HEK293 (cell line): ENCODE measurements around the gene PRAMEF25.
"Not testable (repeated sequence)": the region's sequence is repeated elsewhere in the genome, so short reads cannot be mapped to it uniquely, and the experiment has no call there.

Experiments used
- CTCF ChIA-PET: fragments of 350-600 bp; formaldehyde crosslinking; extraction: SDS; loops from one replicate; lab custom pipeline; 2021; ENCODE audit warnings: antibody characterized with exemption; lab: Yijun Ruan, JAX
- POLR2A ChIA-PET: fragments of 300-600 bp; formaldehyde crosslinking; extraction: SDS; loops from one replicate; lab custom pipeline; 2020; ENCODE audit warnings: antibody characterized with exemption, inconsistent platforms; lab: Yijun Ruan, JAX
- H3K27ac ChIP-seq: fragments of 200-500 bp; sonication (Bioruptor generic); 2 replicates; pipeline ENCODE4 v1.5.1; 2014; ENCODE audit warnings: low read depth, low read length, control low read depth, inconsistent platforms; ENCODE audit errors: extremely low read depth
- H3K36me3 ChIP-seq, 2 experiments: fragments of 200-500 bp in 1 of 2; sonication (Bioruptor generic) in 1 of 2; 1 replicate in 1 of 2; 2 replicates in 1 of 2; pipeline ENCODE4 v1.5.1; 2014 to 2017; ENCODE audit warnings: inconsistent platforms in 2 of 2, low read length in 2 of 2; ENCODE audit not compliant: control insufficient read depth in 2 of 2, insufficient read depth in 1 of 2
- H3K4me1 ChIP-seq: fragments of 200-500 bp; sonication (Bioruptor generic); 2 replicates; pipeline ENCODE4 v1.5.1; 2014; ENCODE audit warnings: mild to moderate bottlenecking, low read length, inconsistent platforms; ENCODE audit not compliant: control insufficient read depth, insufficient read depth
- H3K4me3 ChIP-seq: 2 replicates; pipeline ENCODE4 v1.5.1; 2011; ENCODE audit warnings: low read depth, mild to moderate bottlenecking, control low read depth, low read length, moderate library complexity
- H3K9me3 ChIP-seq: fragments of 200-500 bp; sonication (Bioruptor generic); 2 replicates; pipeline ENCODE4 v1.5.1; 2014; ENCODE audit warnings: low read depth, low read length, inconsistent platforms; ENCODE audit not compliant: control insufficient read depth, insufficient read depth

Gene PRAMEF25

DNA sequence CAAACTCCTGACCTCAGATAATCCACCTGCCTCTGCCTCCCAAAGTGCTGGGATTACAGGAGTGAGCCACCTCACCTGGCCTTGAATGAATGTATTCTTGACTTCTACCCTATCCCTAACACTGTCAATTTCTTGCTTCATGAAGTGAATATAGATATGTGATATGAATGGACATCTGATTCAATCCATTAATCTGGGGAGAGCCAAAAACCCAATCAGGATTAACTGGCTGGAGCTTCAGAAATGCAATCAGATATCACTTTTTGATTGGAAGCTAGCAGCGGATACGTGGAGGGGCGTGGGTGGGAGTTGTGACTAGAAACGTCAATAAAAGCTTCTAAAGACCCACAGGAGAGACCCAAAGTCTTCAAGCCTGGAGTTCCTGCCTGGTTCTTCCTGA, at the start of gene PRAMEF25:
PRAMEF25 (plus strand) TSS at position 301 of the 400 bp plus-strand sequence. CDS start 2,920 bp downstream, outside the sequence.
- H3K4me1 ChIP-seq, POLR2A ChIA-PET, H3K9me3 ChIP-seq, H3K36me3 ChIP-seq, CTCF ChIA-PET, H3K4me3 ChIP-seq, H3K27ac ChIP-seq: not testable (repeated sequence)

DNA sequence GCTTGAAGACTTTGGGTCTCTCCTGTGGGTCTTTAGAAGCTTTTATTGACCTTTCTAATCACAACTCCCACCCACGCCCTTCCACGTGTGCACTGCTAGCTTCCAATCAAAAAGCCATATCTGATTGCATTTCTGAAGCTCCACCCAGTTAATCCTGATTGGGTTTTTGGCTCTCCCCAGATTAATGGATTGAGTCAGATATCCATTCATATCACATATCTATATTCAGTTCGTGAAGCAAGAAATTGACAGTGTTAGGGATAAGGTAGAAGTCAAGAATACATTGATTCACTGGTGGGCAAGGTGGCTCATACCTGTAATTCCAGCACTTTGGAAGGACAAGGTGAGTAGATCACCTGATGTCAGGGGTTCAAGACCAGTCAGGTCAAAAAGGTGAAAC, 14.1 kb upstream of the PRAMEF25 start, which contains the start of gene PRAMEF27:
PRAMEF27 (minus strand) TSS at position 101 of the 400 bp plus-strand sequence. CDS start 2,916 bp downstream, outside the sequence.
- H3K27ac ChIP-seq, H3K9me3 ChIP-seq, H3K36me3 ChIP-seq, H3K4me3 ChIP-seq, CTCF ChIA-PET, POLR2A ChIA-PET, H3K4me1 ChIP-seq: not testable (repeated sequence)

DNA sequence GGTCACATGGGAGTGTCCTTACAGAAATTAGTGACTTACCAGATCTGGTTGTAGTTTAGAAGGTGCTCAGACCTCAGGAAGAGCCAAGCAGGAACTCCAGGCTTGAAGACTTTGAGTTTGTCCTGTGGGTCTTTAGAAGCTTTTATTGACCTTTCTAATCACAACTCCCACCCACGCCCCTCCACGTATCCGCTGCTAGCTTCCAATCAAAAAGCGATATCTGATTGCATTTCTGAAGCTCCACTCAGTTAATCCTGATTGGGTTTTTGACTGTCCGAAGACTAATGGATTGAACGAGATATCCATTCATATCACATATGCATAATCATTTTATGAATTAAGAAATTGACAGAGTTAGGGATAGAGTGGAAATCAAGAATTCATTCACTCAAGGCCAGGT, 46.2 kb downstream of the PRAMEF25 start, which contains the start of gene HNRNPCL2:
HNRNPCL2 (minus strand) TSS at position 101 of the 400 bp plus-strand sequence. CDS start 454 bp downstream, outside the sequence.
- H3K27ac ChIP-seq, POLR2A ChIA-PET, H3K4me1 ChIP-seq, H3K9me3 ChIP-seq, H3K36me3 ChIP-seq, CTCF ChIA-PET, H3K4me3 ChIP-seq: not testable (repeated sequence)
